Gastroesophageal sphincter (tissue), 4 donors: Measurements from ENCODE around the gene PSME1. TPM values are rescaled to one million over a fixed set of nuclear protein-coding genes. Genes with fewer than 3 reads are reported as not detected.

Source experiments
- ATAC-seq: fragments of 150-250 bp; one replicate; pipeline ENCODE4 v1.9.1; 2016; ENCODE audit warnings: mild to moderate bottlenecking, moderate library complexity
- H3K27ac ChIP-seq, 4 donors: fragments of 200-600 bp; sonication (generic) in 3 of 4; 1 replicate in 3 of 4; 2 replicates in 1 of 4; pipeline ENCODE4 v1.5.1; 2016 to 2019
- H3K27me3 ChIP-seq: fragments of 200-600 bp; sonication (generic); one replicate; pipeline ENCODE4 v1.5.1; 2019
- H3K36me3 ChIP-seq, 2 donors: fragments of 200-600 bp; sonication (generic); one replicate each; pipeline ENCODE4 v1.5.1; 2019; ENCODE audit warnings: control low read depth in 1 of 2
- H3K4me1 ChIP-seq, 3 donors: fragments of 200-600 bp; sonication (generic); 1 replicate in 2 of 3; 2 replicates in 1 of 3; pipeline ENCODE4 v1.5.1; 2016 to 2019; ENCODE audit warnings: control low read depth in 2 of 3
- H3K4me3 ChIP-seq, 2 donors: fragments of 200-600 bp; sonication (generic); one replicate each; pipeline ENCODE4 v1.5.1; 2019; ENCODE audit warnings: mild to moderate bottlenecking in 1 of 2, moderate library complexity in 1 of 2
- H3K9me3 ChIP-seq, 3 donors: fragments of 200-600 bp; sonication (generic); one replicate each; pipeline ENCODE4 v1.5.1; 2017 to 2019; ENCODE audit warnings: control low read depth in 2 of 3
- CTCF ChIP-seq, 4 experiments: fragments of 200-600 bp in 2 of 4; fragments of 450-650 bp in 2 of 4; sonication (generic) in 1 of 4; IDR thresholded peaks; one replicate each; pipeline ENCODE4 v1.5.1; 2017 to 2019; ENCODE audit warnings: antibody characterized with exemption in 4 of 4, mild to moderate bottlenecking in 2 of 4, moderate library complexity in 2 of 4
- EP300 ChIP-seq: sonication (generic); formaldehyde crosslinking; IDR thresholded peaks from one replicate; pipeline ENCODE4 v1.6.1; 2017; ENCODE audit warnings: antibody characterized with exemption, mild to moderate bottlenecking
- POLR2A ChIP-seq, 2 donors: fragments of 450-650 bp; IDR thresholded peaks; one replicate each; pipeline ENCODE4 v1.6.1; 2017; ENCODE audit warnings: antibody characterized with exemption in 2 of 2, mild to moderate bottlenecking in 2 of 2, moderate library complexity in 1 of 2
- POLR2AphosphoS5 ChIP-seq: sonication (generic); formaldehyde crosslinking; IDR thresholded peaks from one replicate; pipeline ENCODE4 v1.6.1; 2017; ENCODE audit warnings: antibody characterized with exemption
- WGBS, 2 donors: methylation state at CpG; one replicate each; pipeline ENCODE4 v1.1.5; 2018; ENCODE audit warnings: low coverage in 1 of 2; 5-methylcytosine and 5-hydroxymethylcytosine counted together
- total RNA-seq, 4 donors: library from RNA; depleted of rRNA; stranded (reverse); fragments of >200 nt; gene quantifications; one replicate each; pipeline ENCODE4 v1.1.0, GENCODE V29; 2016

The PSME1 gene
- total RNA-seq, 4 donors from 2014 or later: 114 to 186 (median 127) TPM

DNA sequence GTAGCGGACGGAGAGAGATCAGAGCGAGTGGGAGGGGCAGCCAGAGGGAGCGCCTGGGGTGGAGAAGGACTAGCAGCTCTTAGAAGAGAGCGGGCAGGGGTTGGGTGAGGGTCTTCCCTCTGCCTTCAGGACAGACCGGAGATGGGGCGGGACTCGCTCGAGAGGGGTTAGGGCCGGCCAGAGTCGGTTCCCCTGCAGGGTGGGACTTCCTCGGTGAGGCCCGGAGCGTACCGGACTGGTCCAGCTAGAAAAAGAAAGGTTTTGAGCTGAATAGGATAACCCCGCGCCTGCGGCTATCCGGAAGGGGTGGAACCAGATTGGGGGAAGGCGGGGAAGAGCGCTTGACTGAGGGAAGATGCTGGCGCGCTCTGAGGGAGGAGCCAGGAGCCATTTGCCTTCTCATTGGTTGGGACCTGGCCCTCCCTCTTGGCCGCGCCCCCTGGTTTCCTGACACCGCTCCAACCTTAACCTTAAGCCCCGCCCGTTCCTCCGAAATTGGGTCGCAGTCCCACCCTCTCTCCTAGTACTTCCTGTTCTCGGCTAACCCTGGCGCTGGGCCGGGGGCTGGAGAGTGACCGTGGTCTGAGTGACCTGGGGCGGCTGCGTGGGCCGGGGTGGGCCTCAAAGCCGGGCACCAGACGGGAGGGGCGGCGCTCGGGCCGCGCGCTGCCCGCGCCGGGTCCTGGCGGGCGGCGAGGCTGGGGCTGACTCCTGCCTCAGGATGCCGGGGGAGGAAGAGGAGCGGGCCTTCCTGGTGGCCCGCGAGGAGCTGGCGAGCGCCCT is 11.2 kb downstream of the PSME1 start, which contains the start of gene RNF31:
RNF31 (plus strand) TSS at position 521 of the 783 bp plus-strand sequence; CDS start at position 722, 201 bp downstream.
- peaks cover 0 to 68% (median 22%) of the 10 kb centered on the region in 3 donors for H3K4me1 ChIP-seq
- no peaks in the 10 kb centered on the region for H3K27me3 ChIP-seq
- H3K36me3 ChIP-seq: peaks cover 0 to 38% of the 10 kb centered on the region in 2 donors
- H3K9me3 ChIP-seq: no peaks in the 10 kb centered on the region
- peak within 1 kb of the TSS; percentile 69 to 92 for H3K4me3 ChIP-seq
- TF ChIP-seq POLR2AphosphoS5 (peak; percentile 81), EP300 (no peak), POLR2A (IDR thresholded peaks at IDR 0.05) (peak; percentile 25 to 47)
- WGBS, 2 donors: 0% methylated on average over 20 of the region's 57 CpGs
- H3K27ac ChIP-seq: peak within 1 kb of the TSS; percentile 78 to 98 (median 91)
- ATAC-seq: peak; percentile 96

- no peak for TF ChIP-seq EP300
- TF ChIP-seq CTCF (IDR thresholded peaks at IDR 0.05): no peak
- no peak for TF ChIP-seq POLR2A (IDR thresholded peaks at IDR 0.05)
- no peak for TF ChIP-seq POLR2AphosphoS5
- WGBS, 2 donors: 6 to 10% methylated on average over 2 to 9 of the region's 29 CpGs
- ATAC-seq: no peak
- Histone ChIP-seq H3K27me3 (no peaks in the 10 kb centered on the region), H3K4me3 (peak overlapping the region; percentile 69 to 92), H3K27ac (peak overlapping the region; percentile 78 to 98 (median 91)), H3K4me1 (peaks cover 0 to 61% (median 21%) of the 10 kb centered on the region in 3 donors), H3K9me3 (no peaks in the 10 kb centered on the region), H3K36me3 (peaks cover 0 to 46% of the 10 kb centered on the region in 2 donors)
Measured at GRCh38 chr14:24147761-24148428, 11.9 kb downstream of the PSME1 start.

GRCh38 chr14:24149302-24149969 is 13.4 kb downstream of the PSME1 start:
- TF ChIP-seq POLR2A (IDR thresholded peaks at IDR 0.05) (no peak), CTCF (IDR thresholded peaks at IDR 0.05) (no peak), POLR2AphosphoS5 (no peak), EP300 (no peak)
- peaks cover 0 to 50% (median 21%) of the 10 kb centered on the region in 3 donors for H3K4me1 ChIP-seq
- WGBS, 2 donors: 100% methylated on average over 1 of the region's 3 CpGs; no CpG with 5 or more reads in 1 of the 2 donors
- no peak for ATAC-seq
- no peaks in the 10 kb centered on the region for H3K9me3 ChIP-seq
- peaks cover 0 to 61% of the 10 kb centered on the region in 2 donors for H3K36me3 ChIP-seq
- H3K27ac ChIP-seq: no peak overlapping the region
- no peaks in the 10 kb centered on the region for H3K27me3 ChIP-seq
- H3K4me3 ChIP-seq: no peak overlapping the region

DNA sequence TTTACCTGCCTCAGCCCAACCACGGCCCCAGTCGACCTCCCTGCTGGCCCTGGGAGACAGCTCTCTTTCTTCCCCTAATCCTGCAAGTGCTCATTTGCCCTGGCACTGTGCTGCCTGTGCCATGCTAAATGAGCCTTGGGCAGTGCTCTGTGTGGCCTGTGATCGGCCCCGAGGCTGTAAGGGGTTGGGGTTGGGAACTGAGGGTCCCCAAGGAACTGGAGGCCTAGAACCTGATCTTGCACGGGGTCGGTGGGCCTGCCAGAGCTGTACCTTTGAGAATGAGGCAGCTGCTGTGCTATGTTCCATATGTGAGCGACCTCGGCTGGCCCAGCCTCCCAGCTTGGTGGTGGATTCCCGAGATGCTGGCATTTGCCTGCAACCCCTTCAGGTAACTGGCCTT is 14.1 kb downstream of the PSME1 start:
- WGBS, 2 donors: 81% methylated on average over 4 of the region's 9 CpGs; no CpG with 5 or more reads in 1 of the 2 donors
- Histone ChIP-seq H3K36me3 (peaks cover 0 to 67% of the 10 kb centered on the region in 2 donors), H3K9me3 (no peaks in the 10 kb centered on the region), H3K27ac (no peak overlapping the region), H3K4me3 (no peak overlapping the region), H3K4me1 (peaks cover 0 to 46% (median 21%) of the 10 kb centered on the region in 3 donors), H3K27me3 (no peaks in the 10 kb centered on the region)
- TF ChIP-seq CTCF (IDR thresholded peaks at IDR 0.05) (no peak), EP300 (no peak), POLR2AphosphoS5 (no peak), POLR2A (IDR thresholded peaks at IDR 0.05) (no peak)
- no peak for ATAC-seq

DNA sequence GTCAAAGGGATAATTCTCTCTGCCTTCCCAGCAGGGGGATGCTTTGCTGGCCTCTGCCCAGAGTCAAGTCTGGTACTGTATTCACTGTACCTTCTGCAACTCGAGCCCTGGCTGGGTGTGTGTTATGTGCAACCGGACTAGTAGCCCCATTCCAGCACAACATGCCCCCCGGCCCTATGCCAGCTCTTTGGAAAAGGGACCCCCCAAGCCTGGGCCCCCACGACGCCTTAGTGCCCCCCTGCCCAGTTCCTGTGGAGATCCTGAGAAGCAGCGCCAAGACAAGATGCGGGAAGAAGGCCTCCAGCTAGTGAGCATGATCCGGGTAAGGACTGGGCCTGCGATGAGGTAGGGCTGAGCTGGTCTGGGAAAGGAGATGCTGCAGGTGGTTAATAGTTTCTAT is 14.6 kb downstream of the PSME1 start:
- 90% methylated on average over 2 of the region's 9 CpGs; no CpG with 5 or more reads in 1 of the 2 donors for WGBS, 2 donors
- Histone ChIP-seq H3K9me3 (no peaks in the 10 kb centered on the region), H3K4me1 (peaks cover 0 to 40% (median 16%) of the 10 kb centered on the region in 3 donors), H3K36me3 (peaks cover 0 to 72% of the 10 kb centered on the region in 2 donors), H3K4me3 (no peak overlapping the region), H3K27me3 (no peaks in the 10 kb centered on the region), H3K27ac (no peak overlapping the region)
- TF ChIP-seq POLR2A (IDR thresholded peaks at IDR 0.05) (no peak), CTCF (IDR thresholded peaks at IDR 0.05) (no peak), EP300 (no peak), POLR2AphosphoS5 (no peak)
- no peak for ATAC-seq
